IPS-20b (cell line): ENCODE measurements around the gene BCKDHB.

ENCODE experiments used
- H3K27ac ChIP-seq: one replicate; pipeline ENCODE4 v1.5.1; 2013; ENCODE audit warnings: low read length
- H3K27me3 ChIP-seq: 2 replicates; pipeline ENCODE4 v1.6.1; 2013; ENCODE audit warnings: mild to moderate bottlenecking, low read length, inconsistent platforms; ENCODE audit not compliant: insufficient read depth
- H3K36me3 ChIP-seq: 2 replicates; pipeline ENCODE4 v1.6.1; 2013; ENCODE audit warnings: low read depth, mild to moderate bottlenecking, inconsistent platforms, low read length, moderate library complexity; ENCODE audit not compliant: insufficient read depth
- H3K4me1 ChIP-seq: 2 replicates; pipeline ENCODE4 v1.6.1; 2013; ENCODE audit warnings: mild to moderate bottlenecking, control low read depth, inconsistent platforms, low read length, moderate library complexity; ENCODE audit not compliant: insufficient read depth
- H3K4me3 ChIP-seq: 2 replicates; pipeline ENCODE4 v1.5.1; 2013; ENCODE audit warnings: mild to moderate bottlenecking, low read length, inconsistent platforms
- H3K9ac ChIP-seq: 2 replicates; pipeline ENCODE4 v1.6.1; 2013; ENCODE audit warnings: low read depth, mild to moderate bottlenecking, inconsistent platforms, low read length, moderate library complexity
- H3K9me3 ChIP-seq: 2 replicates; pipeline ENCODE4 v1.6.1; 2013; ENCODE audit warnings: mild to moderate bottlenecking, low read depth, low read length, inconsistent platforms; ENCODE audit not compliant: insufficient read depth

BCKDHB gene

DNA sequence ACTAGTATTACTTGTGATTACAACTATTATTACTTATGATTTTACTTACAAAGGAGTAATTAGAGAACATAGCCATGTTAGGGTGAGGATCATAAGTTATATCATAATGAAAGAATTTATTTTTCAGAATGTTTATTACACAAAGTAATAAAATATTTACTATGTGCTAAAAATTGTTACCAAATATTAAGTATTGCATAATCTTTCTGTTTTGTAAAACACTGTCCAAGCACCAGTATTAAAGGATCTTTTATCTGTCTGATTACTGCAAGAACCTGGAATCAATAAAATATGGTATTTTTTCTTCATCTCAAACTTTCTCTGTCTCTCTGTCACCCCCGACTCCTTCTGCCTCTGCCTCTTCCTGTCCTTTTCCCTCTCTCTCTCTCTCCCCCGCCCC lies 250.1 kb downstream of the BCKDHB start:
- Histone ChIP-seq H3K9ac (no peak overlapping the region), H3K4me1 (no peaks in the 10 kb centered on the region), H3K27ac (no peak overlapping the region), H3K9me3 (no peaks in the 10 kb centered on the region), H3K36me3 (no peaks in the 10 kb centered on the region), H3K4me3 (no peak overlapping the region), H3K27me3 (no peaks in the 10 kb centered on the region)

DNA sequence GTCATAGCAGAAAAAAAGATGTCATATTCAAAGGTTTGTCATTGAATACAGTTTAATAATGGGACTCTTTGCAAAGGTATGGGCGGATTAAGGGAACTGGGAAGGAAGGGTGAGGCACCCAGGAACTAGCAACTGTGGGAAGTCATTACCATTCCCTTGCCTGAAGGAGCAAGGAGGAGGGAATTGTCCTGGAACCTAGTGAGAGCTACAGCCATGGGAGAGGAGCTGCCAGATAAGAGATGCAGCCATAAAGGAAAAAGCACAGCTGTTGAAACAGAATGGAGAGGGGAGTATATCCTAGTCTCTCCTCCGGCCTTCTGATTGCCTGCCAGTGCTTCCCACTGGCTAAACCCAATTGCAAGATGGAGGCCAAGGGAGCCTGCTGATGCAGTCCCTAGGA lies 250.6 kb downstream of the BCKDHB start:
- H3K9ac ChIP-seq = no peak overlapping the region
- H3K27ac ChIP-seq = no peak overlapping the region
- H3K4me3 ChIP-seq = no peak overlapping the region
- no peaks in the 10 kb centered on the region for H3K36me3 ChIP-seq
- no peaks in the 10 kb centered on the region for H3K9me3 ChIP-seq
- no peaks in the 10 kb centered on the region for H3K4me1 ChIP-seq
- no peaks in the 10 kb centered on the region for H3K27me3 ChIP-seq

- Histone ChIP-seq H3K36me3 (no peaks in the 10 kb centered on the region), H3K9ac (no peak overlapping the region), H3K4me1 (no peaks in the 10 kb centered on the region)
These were observed 251.2 kb downstream of the BCKDHB start for GRCh38 chr6:80357674-80358073.

DNA sequence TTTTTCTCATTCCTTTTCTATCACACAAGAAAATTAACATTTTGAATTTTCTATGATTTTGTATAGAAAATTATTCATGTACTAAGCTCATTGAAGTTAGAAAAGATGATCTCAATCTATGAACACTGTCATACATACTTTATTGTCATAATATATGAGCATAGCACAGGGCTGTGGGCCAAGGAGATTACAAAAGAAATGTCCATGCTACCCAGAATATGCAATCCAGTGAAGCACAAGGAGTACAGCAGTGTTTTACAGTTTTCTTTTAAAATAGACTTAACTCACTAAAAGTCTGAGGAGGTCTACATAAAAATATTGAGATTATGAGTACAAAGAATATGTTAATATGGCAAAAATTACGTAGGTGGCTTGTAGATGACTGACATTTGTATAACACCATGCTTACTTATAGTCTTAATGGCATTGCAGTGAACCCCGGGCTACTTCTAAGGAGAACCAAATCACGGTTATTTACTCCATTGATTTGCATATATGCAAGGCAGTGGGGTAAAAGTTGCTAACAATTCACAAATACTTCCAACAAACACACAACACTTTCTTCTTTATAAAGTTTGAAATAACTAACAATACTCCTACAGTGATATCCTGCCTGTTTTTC lies 257.1 kb downstream of the BCKDHB start:
- no peaks in the 10 kb centered on the region for H3K27me3 ChIP-seq
- H3K36me3 ChIP-seq = no peaks in the 10 kb centered on the region
- H3K9ac ChIP-seq = no peak overlapping the region
- no peak overlapping the region for H3K27ac ChIP-seq
- no peak overlapping the region for H3K4me3 ChIP-seq
- H3K9me3 ChIP-seq = no peaks in the 10 kb centered on the region
- H3K4me1 ChIP-seq = no peaks in the 10 kb centered on the region

More at GRCh38 chr6:80357674-80358073, 251.2 kb downstream of the BCKDHB start:
- Histone ChIP-seq H3K27me3 (no peaks in the 10 kb centered on the region), H3K4me3 (no peak overlapping the region), H3K9me3 (no peaks in the 10 kb centered on the region), H3K27ac (no peak overlapping the region)

- H3K9me3 ChIP-seq = no peaks in the 10 kb centered on the region
- H3K4me1 ChIP-seq = no peaks in the 10 kb centered on the region
- no peak overlapping the region for H3K4me3 ChIP-seq
- no peak overlapping the region for H3K9ac ChIP-seq
- H3K36me3 ChIP-seq = no peaks in the 10 kb centered on the region
- H3K27me3 ChIP-seq = no peaks in the 10 kb centered on the region
- H3K27ac ChIP-seq = no peak overlapping the region
These were observed 257.7 kb downstream of the BCKDHB start for GRCh38 chr6:80364149-80364548.

DNA sequence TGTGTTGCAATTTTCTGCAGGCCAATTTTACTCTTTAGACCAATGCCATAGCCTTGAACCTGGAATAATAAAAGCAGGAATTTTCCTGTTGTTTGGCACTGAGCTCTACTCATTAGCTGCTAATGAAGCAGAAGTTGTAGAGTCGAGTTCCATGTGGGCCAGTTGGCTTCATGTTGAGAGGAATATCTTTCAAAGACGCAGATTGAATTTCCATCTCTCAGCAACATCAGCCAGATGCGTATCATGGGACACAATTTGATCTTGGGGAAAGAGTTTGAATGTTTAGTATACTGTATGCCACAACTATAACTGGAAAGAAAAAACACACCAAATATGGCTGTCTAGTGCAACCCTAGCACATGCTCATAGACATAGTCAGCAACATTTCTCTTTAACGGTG lies 259.6 kb downstream of the BCKDHB start:
- Histone ChIP-seq H3K9ac (no peak overlapping the region), H3K9me3 (no peaks in the 10 kb centered on the region), H3K36me3 (no peaks in the 10 kb centered on the region), H3K27me3 (no peaks in the 10 kb centered on the region), H3K4me1 (no peaks in the 10 kb centered on the region), H3K4me3 (no peak overlapping the region), H3K27ac (no peak overlapping the region)

- H3K9ac ChIP-seq = no peak overlapping the region
These were observed 260.2 kb downstream of the BCKDHB start for GRCh38 chr6:80366714-80367113.

DNA sequence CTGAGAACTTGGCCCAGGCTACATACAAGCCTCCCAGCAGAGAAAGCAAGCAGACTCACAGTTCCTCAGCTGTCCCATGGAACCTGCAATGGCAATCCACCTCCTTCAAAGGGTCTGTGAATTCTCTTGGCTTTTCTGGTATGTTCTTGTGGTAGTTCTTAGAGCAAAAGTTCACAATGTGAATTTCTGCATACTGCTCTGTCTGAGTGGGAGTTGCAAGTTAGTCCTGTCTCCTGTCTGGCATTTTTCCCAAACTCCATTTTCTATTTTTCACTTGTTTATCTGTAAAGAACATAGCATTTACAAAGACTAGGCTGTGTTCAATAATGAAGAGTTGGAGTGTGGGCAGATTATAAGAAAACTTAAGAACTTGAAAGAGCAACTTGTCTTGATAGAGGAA lies 269.9 kb downstream of the BCKDHB start:
- Histone ChIP-seq H3K9me3 (no peaks in the 10 kb centered on the region), H3K4me3 (no peak overlapping the region), H3K4me1 (no peaks in the 10 kb centered on the region), H3K36me3 (no peaks in the 10 kb centered on the region), H3K27me3 (no peaks in the 10 kb centered on the region), H3K27ac (no peak overlapping the region), H3K9ac (no peak overlapping the region)

More at GRCh38 chr6:80366714-80367113, 260.2 kb downstream of the BCKDHB start:
- Histone ChIP-seq H3K27me3 (no peaks in the 10 kb centered on the region), H3K4me3 (no peak overlapping the region), H3K36me3 (no peaks in the 10 kb centered on the region), H3K27ac (no peak overlapping the region), H3K4me1 (no peaks in the 10 kb centered on the region), H3K9me3 (no peaks in the 10 kb centered on the region)

DNA sequence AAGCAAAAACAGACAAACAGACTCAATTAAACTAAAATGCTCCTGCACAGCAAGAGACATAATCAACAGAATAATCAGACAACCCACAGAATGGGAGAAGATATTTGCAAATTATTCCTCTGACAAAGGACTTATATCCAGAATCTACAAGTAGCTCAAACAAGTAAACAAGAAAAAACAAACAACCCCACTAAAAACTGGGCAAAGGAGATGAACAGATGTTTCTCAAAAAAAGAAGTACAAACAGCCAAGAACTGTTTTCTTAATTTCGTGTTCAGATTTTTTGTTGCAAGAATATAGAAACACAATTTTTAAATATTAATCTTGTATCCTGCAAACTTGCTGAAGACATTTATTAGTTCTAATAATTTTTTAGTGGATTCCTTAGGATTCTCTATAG lies 274.1 kb downstream of the BCKDHB start:
- H3K27ac ChIP-seq = no peak overlapping the region
- H3K36me3 ChIP-seq = no peaks in the 10 kb centered on the region
- H3K27me3 ChIP-seq = no peaks in the 10 kb centered on the region
- H3K9ac ChIP-seq = no peak overlapping the region
- H3K4me1 ChIP-seq = no peaks in the 10 kb centered on the region
- H3K4me3 ChIP-seq = no peak overlapping the region
- H3K9me3 ChIP-seq = no peaks in the 10 kb centered on the region

- no peaks in the 10 kb centered on the region for H3K27me3 ChIP-seq
- H3K9ac ChIP-seq = no peak overlapping the region
- no peak overlapping the region for H3K4me3 ChIP-seq
- H3K4me1 ChIP-seq = no peaks in the 10 kb centered on the region
- H3K9me3 ChIP-seq = no peaks in the 10 kb centered on the region
- no peak overlapping the region for H3K27ac ChIP-seq
- H3K36me3 ChIP-seq = no peaks in the 10 kb centered on the region
These were observed 276.3 kb downstream of the BCKDHB start for GRCh38 chr6:80382811-80383210.

GRCh38 chr6:80388507-80388906 lies 282.0 kb downstream of the BCKDHB start:
- Histone ChIP-seq H3K4me3 (no peak overlapping the region), H3K36me3 (no peaks in the 10 kb centered on the region), H3K9ac (no peak overlapping the region), H3K4me1 (peaks cover 4% of the 10 kb centered on the region), H3K27ac (no peak overlapping the region), H3K27me3 (no peaks in the 10 kb centered on the region), H3K9me3 (no peaks in the 10 kb centered on the region; the same call in 1 of the 2 replicates)
